ENCODE data around the gene SLC39A11. TPM values are rescaled to one million over a fixed set of nuclear protein-coding genes. Genes with fewer than 3 reads are reported as not detected.

SLC39A11 gene
- total RNA-seq, 2 experiments from 2014 or later, result 25.6 to 51.5 TPM

DNA sequence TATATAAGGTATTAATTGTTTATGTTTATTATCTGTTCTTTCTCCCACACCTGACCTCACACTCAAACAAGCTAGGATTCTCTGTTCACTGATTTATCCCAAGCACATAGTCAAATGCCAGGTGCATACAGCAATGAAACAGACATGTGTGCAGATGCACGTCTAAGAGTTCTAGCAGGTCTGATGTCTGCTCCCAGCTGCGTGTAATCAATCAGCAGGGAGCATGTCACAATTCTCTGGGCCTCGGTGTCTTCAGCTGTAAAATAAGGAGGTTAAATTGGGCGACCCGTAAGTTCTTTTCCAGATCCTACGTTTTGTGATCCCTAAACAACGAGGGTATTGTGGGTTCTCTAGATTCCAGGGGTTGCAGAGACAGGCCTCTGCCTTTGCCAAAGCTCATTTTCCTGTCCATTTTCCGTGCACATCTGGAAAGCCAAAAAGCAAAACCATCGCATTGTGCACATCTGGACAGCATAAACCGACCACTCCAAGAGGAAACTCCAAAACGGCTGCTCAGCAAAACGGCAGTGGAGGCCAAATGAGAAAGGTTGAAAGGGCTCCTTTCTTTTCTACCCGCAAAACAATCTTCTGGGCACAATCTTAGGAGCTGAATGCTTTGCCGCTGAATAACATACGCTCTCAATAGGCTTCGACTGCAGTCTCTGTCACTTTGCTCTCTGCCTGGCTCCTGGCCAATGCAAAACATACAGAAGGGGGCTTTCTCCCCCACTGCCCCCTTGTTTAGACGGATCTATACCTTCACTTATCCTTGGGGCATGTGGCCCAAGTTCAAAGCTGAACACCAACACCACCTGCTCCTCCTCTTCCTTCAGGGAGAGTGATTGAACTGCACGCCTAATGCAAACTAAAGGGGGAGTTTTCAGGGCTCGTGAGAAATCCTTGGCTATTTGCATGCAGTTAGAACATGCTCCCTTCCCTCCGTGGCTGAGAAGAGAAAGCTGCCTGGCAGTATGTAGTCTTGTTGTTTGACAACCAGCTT lies 426.3 kb downstream of the SLC39A11 start:
- no peak for DNase-seq (ENCODE audit: low spot score)
- Histone ChIP-seq H3K4me2 (ENCODE audit: low read length) (no peak overlapping the region), H3K79me2 (ENCODE audit: insufficient read depth, low read depth, low read length) (no peaks in the 10 kb centered on the region), H3K27ac (ENCODE audit: low read depth, low read length, poor library complexity, severe bottlenecking) (no peak overlapping the region), H3K4me1 (ENCODE audit: insufficient read depth, low read length, poor library complexity, severe bottlenecking) (no peaks in the 10 kb centered on the region), H3K4me3 (ENCODE audit: low read depth, low read length, poor library complexity, severe bottlenecking) (no peak overlapping the region), H3K9me3 (ENCODE audit: low read length) (no peaks in the 10 kb centered on the region), H2AFZ (ENCODE audit: low read length) (no peak overlapping the region), H4K20me1 (ENCODE audit: insufficient read depth, low read length) (no peaks in the 10 kb centered on the region), H3K9me2 (ENCODE audit: insufficient read depth, low read length) (no peaks in the 10 kb centered on the region), H3K36me3 (ENCODE audit: insufficient read depth, low read length) (no peaks in the 10 kb centered on the region)
- CTCF ChIA-PET (ENCODE audit: unreplicated experiment), result no interaction called here
- POLR2A ChIA-PET, result interaction anchor here (0.6 kb wide), 3 partner anchors 36 to 1318 kb away, joined by 3 to 5 read pairs (median 3); no protein-coding TSS in a partner anchor
- no TSS peak for BruUV-seq (replicated peaks)
- intact Hi-C loops (cut with micrococcal nuclease; ENCODE audit: unreplicated experiment), result no loop called here
- no peak for TF ChIP-seq EZH2phosphoT487 (IDR thresholded peaks at IDR 0.05; ENCODE audit: borderline replicate concordance, low read depth, low read length)
- TF ChIP-seq, protein P1, sequence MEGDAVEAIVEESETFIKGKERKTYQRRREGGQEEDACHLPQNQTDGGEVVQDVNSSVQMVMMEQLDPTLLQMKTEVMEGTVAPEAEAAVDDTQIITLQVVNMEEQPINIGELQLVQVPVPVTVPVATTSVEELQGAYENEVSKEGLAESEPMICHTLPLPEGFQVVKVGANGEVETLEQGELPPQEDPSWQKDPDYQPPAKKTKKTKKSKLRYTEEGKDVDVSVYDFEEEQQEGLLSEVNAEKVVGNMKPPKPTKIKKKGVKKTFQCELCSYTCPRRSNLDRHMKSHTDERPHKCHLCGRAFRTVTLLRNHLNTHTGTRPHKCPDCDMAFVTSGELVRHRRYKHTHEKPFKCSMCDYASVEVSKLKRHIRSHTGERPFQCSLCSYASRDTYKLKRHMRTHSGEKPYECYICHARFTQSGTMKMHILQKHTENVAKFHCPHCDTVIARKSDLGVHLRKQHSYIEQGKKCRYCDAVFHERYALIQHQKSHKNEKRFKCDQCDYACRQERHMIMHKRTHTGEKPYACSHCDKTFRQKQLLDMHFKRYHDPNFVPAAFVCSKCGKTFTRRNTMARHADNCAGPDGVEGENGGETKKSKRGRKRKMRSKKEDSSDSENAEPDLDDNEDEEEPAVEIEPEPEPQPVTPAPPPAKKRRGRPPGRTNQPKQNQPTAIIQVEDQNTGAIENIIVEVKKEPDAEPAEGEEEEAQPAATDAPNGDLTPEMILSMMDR (conservative IDR thresholded peaks at IDR 0.05; ENCODE audit: low read length), result no peak

DNA sequence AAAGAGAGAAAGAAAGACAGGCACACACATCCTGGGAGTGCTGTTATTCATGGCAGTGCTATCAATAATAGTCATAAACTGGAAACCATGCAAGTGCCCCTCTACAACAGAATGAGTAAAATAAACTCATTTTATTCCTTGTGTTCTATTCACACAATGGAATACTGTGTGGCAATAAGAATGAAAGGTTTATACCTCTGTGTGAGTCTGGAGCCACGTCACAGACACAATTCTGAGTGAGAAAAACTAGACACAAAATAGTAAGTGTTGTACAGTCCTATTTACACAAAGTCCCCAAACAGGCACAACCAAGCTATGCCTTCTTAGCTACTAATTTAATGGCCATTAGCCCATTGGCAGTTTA lies 429.7 kb downstream of the SLC39A11 start:
- H3K9me2 ChIP-seq (ENCODE audit: insufficient read depth, low read length), result no peaks in the 10 kb centered on the region
- H3K36me3 ChIP-seq (ENCODE audit: insufficient read depth, low read length), result no peaks in the 10 kb centered on the region
- ChIA-PET CTCF (ENCODE audit: unreplicated experiment) (no interaction called here), POLR2A (no interaction called here)
- no peaks in the 10 kb centered on the region for H3K9me3 ChIP-seq (ENCODE audit: low read length)
- TF ChIP-seq, protein P1 (conservative IDR thresholded peaks at IDR 0.05; ENCODE audit: low read length), result no peak
- TF ChIP-seq EZH2phosphoT487 (IDR thresholded peaks at IDR 0.05; ENCODE audit: borderline replicate concordance, low read depth, low read length), result no peak
- intact Hi-C loops (cut with micrococcal nuclease; ENCODE audit: unreplicated experiment), result no loop called here
- no peak overlapping the region for H3K27ac ChIP-seq (ENCODE audit: low read depth, low read length, poor library complexity, severe bottlenecking)
- BruUV-seq (replicated peaks), result no TSS peak
- no peak overlapping the region for H2AFZ ChIP-seq (ENCODE audit: low read length)
- H3K4me1 ChIP-seq (ENCODE audit: insufficient read depth, low read length, poor library complexity, severe bottlenecking), result no peaks in the 10 kb centered on the region
- no peaks in the 10 kb centered on the region for H3K79me2 ChIP-seq (ENCODE audit: insufficient read depth, low read depth, low read length)
- H4K20me1 ChIP-seq (ENCODE audit: insufficient read depth, low read length), result no peaks in the 10 kb centered on the region
- no peak overlapping the region for H3K4me3 ChIP-seq (ENCODE audit: low read depth, low read length, poor library complexity, severe bottlenecking)
- no peak overlapping the region for H3K4me2 ChIP-seq (ENCODE audit: low read length)
- no peak for DNase-seq (ENCODE audit: low spot score)

Data from OCI-LY7 (cell line).